GM23248 (cell line): Measurements from ENCODE around the gene STAT1. TPM values are rescaled to one million over a fixed set of nuclear protein-coding genes. Genes with fewer than 3 reads are reported as not detected.

Source experiments
- DNase-seq: peaks from one replicate; pipeline ENCODE4 v3.0.0-alpha.2; 2015
- H2AFZ ChIP-seq: fragments of 200-600 bp; sonication (generic); 2 replicates; pipeline ENCODE4 v1.6.1; 2016; ENCODE audit warnings: antibody characterized with exemption
- H3F3A ChIP-seq: fragments of 200-600 bp; sonication (generic); 2 replicates; pipeline ENCODE4 v1.6.1; 2016; ENCODE audit warnings: mild to moderate bottlenecking, antibody characterized with exemption, mixed run types; ENCODE audit not compliant: insufficient read depth
- H3K27ac ChIP-seq: fragments of 200-600 bp; sonication (generic); 2 replicates; pipeline ENCODE4 v1.5.1; 2016; ENCODE audit warnings: mild to moderate bottlenecking
- H3K27me3 ChIP-seq: fragments of 200-600 bp; sonication (generic); replicated peaks from 2 replicates; pipeline ENCODE4 v1.6.1; 2016; ENCODE audit warnings: mild to moderate bottlenecking; ENCODE audit not compliant: insufficient read depth
- H3K36me3 ChIP-seq: fragments of 200-600 bp; sonication (generic); 2 replicates; pipeline ENCODE4 v1.6.1; 2016; ENCODE audit warnings: low read depth, mild to moderate bottlenecking
- H3K4me1 ChIP-seq: fragments of 200-600 bp; sonication (generic); 2 replicates; pipeline ENCODE4 v1.6.1; 2016; ENCODE audit warnings: mild to moderate bottlenecking; ENCODE audit not compliant: insufficient read depth
- H3K4me2 ChIP-seq: fragments of 200-600 bp; sonication (generic); one replicate; pipeline ENCODE4 v1.6.1; 2016; ENCODE audit warnings: mild to moderate bottlenecking; ENCODE audit not compliant: unreplicated experiment
- H3K4me3 ChIP-seq: fragments of 200-600 bp; sonication (generic); 2 replicates; pipeline ENCODE4 v1.5.1; 2016; ENCODE audit warnings: mild to moderate bottlenecking
- H3K79me2 ChIP-seq: fragments of 200-600 bp; sonication (generic); 2 replicates; pipeline ENCODE4 v1.6.1; 2016; ENCODE audit warnings: mild to moderate bottlenecking; ENCODE audit not compliant: insufficient read depth
- H3K9ac ChIP-seq: fragments of 200-600 bp; sonication (generic); 2 replicates; pipeline ENCODE4 v1.6.1; 2016; ENCODE audit warnings: mild to moderate bottlenecking
- H3K9me2 ChIP-seq: fragments of 200-600 bp; sonication (generic); 2 replicates; pipeline ENCODE4 v1.6.1; 2016; ENCODE audit warnings: mixed run types, mild to moderate bottlenecking, moderate library complexity; ENCODE audit not compliant: insufficient read depth
- H3K9me3 ChIP-seq: fragments of 200-600 bp; sonication (generic); one replicate; pipeline ENCODE4 v1.6.1; 2017; ENCODE audit warnings: low read depth
- H4K20me1 ChIP-seq: fragments of 200-600 bp; sonication (generic); 2 replicates; pipeline ENCODE4 v1.6.0; 2016; ENCODE audit not compliant: insufficient read depth
- EZH2 ChIP-seq: fragments of 200-600 bp; sonication (generic); IDR thresholded peaks from 2 replicates; pipeline ENCODE4 v1.6.1; 2018; ENCODE audit warnings: antibody characterized with exemption, mild to moderate bottlenecking; ENCODE audit not compliant: insufficient read depth, poor library complexity, severe bottlenecking
- EZH2phosphoT487 ChIP-seq: fragments of 200-600 bp; sonication (generic); IDR thresholded peaks from 2 replicates; pipeline ENCODE4 v1.6.1; 2018; ENCODE audit warnings: antibody characterized with exemption, moderate library complexity, mild to moderate bottlenecking, low read depth; ENCODE audit not compliant: insufficient read depth
- WGBS, 2 experiments: methylation state at CpG; one replicate each; pipeline ENCODE4 v1.1.6; 2015 to 2017; ENCODE audit warnings: low lambda C conversion rate in 2 of 2, low coverage in 1 of 2; ENCODE audit errors: missing lambda C conversion rate in 2 of 2; 5-methylcytosine and 5-hydroxymethylcytosine counted together
- in situ Hi-C: fragments of 300-500 bp; cut with MboI; formaldehyde crosslinking; loops from 2 replicates; pipeline ENCODE4 v1.15.0; 2020
- polyA plus RNA-seq: library from polyadenylated mRNA; unstranded; fragments of >200 nt; fragmentation: Nextera tagmentation; extraction: Ambion mirVana; gene quantifications from 2 replicates; pipeline ENCODE4 v1.2.1, GENCODE V29; 2016
- total RNA-seq: library from RNA; depleted of rRNA; stranded (reverse); fragments of >200 nt; shearing (Covaris generic); gene quantifications from 2 replicates; pipeline ENCODE4 v1.2.3, GENCODE V29; 2014

Gene STAT1
- total and polyA plus RNA-seq, 2 experiments from 2014 or later, result 227 to 237 TPM

- TF ChIP-seq EZH2, result no peak
- no peaks in the 10 kb centered on the region for H3K27me3 ChIP-seq
- peaks cover 91% of the 10 kb centered on the region for H3F3A ChIP-seq
- H3K4me1 ChIP-seq, result peaks cover 22% of the 10 kb centered on the region
- in situ Hi-C loops, result no loop called here
- no peak overlapping the region for H3K27ac ChIP-seq
- no peak overlapping the region for H2AFZ ChIP-seq
- H3K4me3 ChIP-seq, result no peak overlapping the region
- peak; percentile 32 for DNase-seq
- H3K9me2 ChIP-seq, result no peaks in the 10 kb centered on the region
- 52 to 60% methylated on average over 3 of the region's 3 CpGs for WGBS, 2 experiments
- no peak overlapping the region for H3K9ac ChIP-seq
- peaks cover 97% of the 10 kb centered on the region for H3K36me3 ChIP-seq
- H3K9me3 ChIP-seq, result no peaks in the 10 kb centered on the region
- no peaks in the 10 kb centered on the region for H4K20me1 ChIP-seq
- no peak overlapping the region for H3K4me2 ChIP-seq
- H3K79me2 ChIP-seq, result no peaks in the 10 kb centered on the region
These were observed 41.1 kb downstream of the STAT1 start for GRCh38 chr2:190972846-190973245.

GRCh38 chr2:190972213-190972612, 41.8 kb downstream of the STAT1 start:
- Histone ChIP-seq H3K4me2 (no peak overlapping the region), H3K4me3 (no peak overlapping the region), H3F3A (peaks cover 92% of the 10 kb centered on the region), H3K79me2 (no peaks in the 10 kb centered on the region), H3K27ac (no peak overlapping the region), H3K9me3 (no peaks in the 10 kb centered on the region), H3K9ac (no peak overlapping the region), H3K9me2 (no peaks in the 10 kb centered on the region), H2AFZ (no peak overlapping the region), H3K4me1 (peaks cover 20% of the 10 kb centered on the region), H3K36me3 (peaks cover 97% of the 10 kb centered on the region), H3K27me3 (no peaks in the 10 kb centered on the region), H4K20me1 (no peaks in the 10 kb centered on the region)
- no peak for TF ChIP-seq EZH2
- no peak for TF ChIP-seq EZH2phosphoT487
- in situ Hi-C loops, result no loop called here
- WGBS, 2 experiments, result 100% methylated on average over 2 of the region's 2 CpGs
- peak; percentile 18 for DNase-seq

- H3K27ac ChIP-seq, result peak overlapping the region; percentile 14; the same call in 1 of the 2 replicates
- TF ChIP-seq EZH2 (no peak), EZH2phosphoT487 (no peak)
- H3K4me1 ChIP-seq, result peaks cover 20% of the 10 kb centered on the region
- in situ Hi-C loops, result no loop called here
- H3K9ac ChIP-seq, result no peak overlapping the region
- DNase-seq, result no peak
- no peak overlapping the region for H3K4me2 ChIP-seq
- 85 to 89% methylated on average over 5 of the region's 5 CpGs for WGBS, 2 experiments
- H3K9me3 ChIP-seq, result no peaks in the 10 kb centered on the region
- H3K79me2 ChIP-seq, result no peaks in the 10 kb centered on the region
- peaks cover 96% of the 10 kb centered on the region for H3K36me3 ChIP-seq
- no peaks in the 10 kb centered on the region for H3K9me2 ChIP-seq
- H3K27me3 ChIP-seq, result no peaks in the 10 kb centered on the region
- H3K4me3 ChIP-seq, result no peak overlapping the region
- H2AFZ ChIP-seq, result no peak overlapping the region
- no peaks in the 10 kb centered on the region for H4K20me1 ChIP-seq
- peaks cover 91% of the 10 kb centered on the region for H3F3A ChIP-seq
These were observed 43.0 kb downstream of the STAT1 start for GRCh38 chr2:190970873-190971506.

- Histone ChIP-seq H3K4me3 (no peak overlapping the region), H2AFZ (no peak overlapping the region), H3F3A (peaks cover 91% of the 10 kb centered on the region), H3K4me1 (peaks cover 20% of the 10 kb centered on the region), H3K27ac (peak overlapping the region; percentile 14), H3K9ac (no peak overlapping the region), H3K27me3 (no peaks in the 10 kb centered on the region), H4K20me1 (no peaks in the 10 kb centered on the region), H3K9me2 (no peaks in the 10 kb centered on the region), H3K79me2 (no peaks in the 10 kb centered on the region), H3K36me3 (peaks cover 96% of the 10 kb centered on the region), H3K9me3 (no peaks in the 10 kb centered on the region), H3K4me2 (no peak overlapping the region)
- TF ChIP-seq EZH2, result no peak
- TF ChIP-seq EZH2phosphoT487, result no peak
- 86 to 88% methylated on average over 3 of the region's 3 CpGs for WGBS, 2 experiments
- no peak for DNase-seq
- in situ Hi-C loops, result no loop called here
These were observed 43.8 kb downstream of the STAT1 start for GRCh38 chr2:190970160-190970559.

- H3K36me3 ChIP-seq, result peaks cover 96% of the 10 kb centered on the region
- H3K9ac ChIP-seq, result no peak overlapping the region
- peaks cover 9% of the 10 kb centered on the region for H3K4me1 ChIP-seq
- H3K27ac ChIP-seq, result peak overlapping the region; percentile 6; the same call in 1 of the 2 replicates
- H4K20me1 ChIP-seq, result no peaks in the 10 kb centered on the region
- no peak overlapping the region for H2AFZ ChIP-seq
- no peaks in the 10 kb centered on the region for H3K27me3 ChIP-seq
- no peaks in the 10 kb centered on the region for H3K9me3 ChIP-seq
- TF ChIP-seq EZH2, result no peak
- no peak for TF ChIP-seq EZH2phosphoT487
- no peak overlapping the region for H3K4me3 ChIP-seq
- H3K9me2 ChIP-seq, result no peaks in the 10 kb centered on the region
- peaks cover 91% of the 10 kb centered on the region for H3F3A ChIP-seq
- H3K79me2 ChIP-seq, result no peaks in the 10 kb centered on the region
- in situ Hi-C loops, result no loop called here
- no peak for DNase-seq
- no peak overlapping the region for H3K4me2 ChIP-seq
- 68 to 70% methylated on average over 2 of the region's 2 CpGs for WGBS, 2 experiments
These were observed 45.4 kb downstream of the STAT1 start for GRCh38 chr2:190968522-190968921.
